ENCODE results near the gene ZNF526.

Gene ZNF526

GRCh38 chr19:42251572-42252358 lies 31.7 kb downstream of the ZNF526 start:
- no peak overlapping the region for H3K23ac ChIP-seq (ENCODE audit: low read length in 2 of 2)
- H4K8ac ChIP-seq (ENCODE audit: low read length) = no peak overlapping the region
- H3K4ac ChIP-seq (ENCODE audit: low read depth in 1 of 2, low read length in 2 of 2) = peak overlapping the region; percentile 17 to 43
- peak overlapping the region; percentile 22 for H2AK5ac ChIP-seq (ENCODE audit: low read length, severe bottlenecking)
- peak overlapping the region; percentile 35 for H3K27ac ChIP-seq (ENCODE audit: low read length, poor library complexity, severe bottlenecking)
- WGBS = 95% methylated on average over 3 of the region's 4 CpGs
- no peaks in the 10 kb centered on the region for H3K27me3 ChIP-seq (ENCODE audit: control insufficient read depth in 1 of 2, insufficient read depth in 1 of 2, low read length in 2 of 2)
- no peak overlapping the region for H2BK120ac ChIP-seq (ENCODE audit: low read depth, low read length)
- peak overlapping the region; percentile 90 for H3K9ac ChIP-seq (ENCODE audit: low read length)
- no peak overlapping the region for H2BK12ac ChIP-seq (ENCODE audit: low read length in 2 of 2)
- H3K4me3 ChIP-seq (ENCODE audit: insufficient read depth in 1 of 2, low read depth in 1 of 2, low read length in 2 of 2) = peak overlapping the region in 1 of 2 experiments; percentile 83
- H2AFZ ChIP-seq (ENCODE audit: low read depth, low read length) = no peak overlapping the region
- no peak overlapping the region for H2BK15ac ChIP-seq (ENCODE audit: low read depth, poor library complexity, severe bottlenecking)
- peak overlapping the region; percentile 28 to 49 for H3K18ac ChIP-seq (ENCODE audit: low read depth in 1 of 2, low read length in 2 of 2)
- DNase-seq = no peak
- H3K4me1 ChIP-seq (ENCODE audit: control insufficient read depth, insufficient read depth, low read depth, low read length) = peaks cover 39% of the 10 kb centered on the region
- no peak overlapping the region for H2BK5ac ChIP-seq (ENCODE audit: low read depth, low read length, poor library complexity, severe bottlenecking)
- no peak overlapping the region for H4K91ac ChIP-seq (ENCODE audit: low read length)
- H3K4me2 ChIP-seq (ENCODE audit: low read length, poor library complexity, severe bottlenecking) = peak overlapping the region; percentile 35
- H3K36me3 ChIP-seq (ENCODE audit: control insufficient read depth in 1 of 2, insufficient read depth in 2 of 2, low read depth in 1 of 2, low read length in 2 of 2) = peaks cover 14 to 44% of the 10 kb centered on the region in 2 experiments
- H3K9me3 ChIP-seq (ENCODE audit: control insufficient read depth, low read length) = no peaks in the 10 kb centered on the region
- H3K14ac ChIP-seq (ENCODE audit: low read length in 2 of 2) = peak overlapping the region in 1 of 2 experiments; percentile 68
- H3K79me1 ChIP-seq (replicated peaks; ENCODE audit: low read length, poor library complexity, severe bottlenecking) = peaks cover 17% of the 10 kb centered on the region

DNA sequence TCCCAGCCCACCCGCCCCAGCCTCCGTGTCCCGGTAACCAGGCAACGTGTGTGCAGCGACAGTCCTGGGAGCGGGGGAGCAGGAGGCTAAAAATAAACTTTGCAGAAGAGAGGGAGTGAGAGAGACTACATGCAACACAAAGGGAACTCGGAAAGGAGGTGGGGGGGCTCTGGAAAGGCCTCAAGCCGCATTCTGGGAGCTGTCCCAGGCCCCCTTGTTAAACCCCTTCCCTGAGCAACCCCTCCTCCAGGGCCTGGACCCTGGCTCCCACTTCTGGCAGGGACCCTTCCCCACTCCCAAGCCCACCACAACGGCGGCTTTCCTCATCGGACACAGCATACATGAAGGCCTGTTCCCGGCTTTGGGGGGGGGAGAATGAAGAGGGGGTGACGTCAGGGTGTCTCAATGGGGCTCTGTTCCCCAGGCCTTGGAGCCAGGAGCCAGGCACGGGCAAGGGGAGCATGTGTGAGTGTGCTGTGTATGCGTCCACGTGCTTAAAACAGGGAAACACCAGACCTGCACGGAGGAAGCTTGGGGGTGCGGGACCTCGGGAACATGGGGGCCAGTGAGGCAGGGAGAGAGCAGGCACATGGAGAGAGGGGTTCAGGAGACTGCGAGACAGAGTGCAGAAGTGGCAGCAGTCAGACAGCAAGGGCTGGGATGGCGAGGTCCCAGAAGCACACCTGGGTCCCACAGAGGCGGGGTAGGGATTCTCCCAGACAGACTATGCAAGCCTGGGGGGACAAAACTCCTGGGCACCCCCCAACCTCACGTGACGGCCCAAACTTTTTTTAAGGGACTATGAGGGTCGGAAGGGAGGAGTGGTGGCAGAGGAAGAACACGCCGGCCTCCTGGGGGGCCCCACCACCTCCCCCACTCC lies 32.5 kb downstream of the ZNF526 start:
- Histone ChIP-seq H3K9ac (ENCODE audit: low read length) (peak overlapping the region; percentile 90), H3K36me3 (ENCODE audit: control insufficient read depth in 1 of 2, insufficient read depth in 2 of 2, low read depth in 1 of 2, low read length in 2 of 2) (peaks cover 14 to 37% of the 10 kb centered on the region in 2 experiments), H3K79me1 (replicated peaks; ENCODE audit: low read length, poor library complexity, severe bottlenecking) (peaks cover 13% of the 10 kb centered on the region), H3K9me3 (ENCODE audit: control insufficient read depth, low read length) (no peaks in the 10 kb centered on the region), H3K27me3 (ENCODE audit: control insufficient read depth in 1 of 2, insufficient read depth in 1 of 2, low read length in 2 of 2) (no peaks in the 10 kb centered on the region), H4K91ac (ENCODE audit: low read length) (peak overlapping the region; percentile 29), H2AFZ (ENCODE audit: low read depth, low read length) (no peak overlapping the region), H3K4me2 (ENCODE audit: low read length, poor library complexity, severe bottlenecking) (peak overlapping the region; percentile 76), H3K4me1 (ENCODE audit: control insufficient read depth, insufficient read depth, low read depth, low read length) (peaks cover 34% of the 10 kb centered on the region), H2BK120ac (ENCODE audit: low read depth, low read length) (no peak overlapping the region), H3K4me3 (ENCODE audit: insufficient read depth in 1 of 2, low read depth in 1 of 2, low read length in 2 of 2) (peak overlapping the region; percentile 83 to 99), H3K14ac (ENCODE audit: low read length in 2 of 2) (peak overlapping the region in 1 of 2 experiments; percentile 82), H3K23ac (ENCODE audit: low read length in 2 of 2) (peak overlapping the region in 1 of 2 experiments; percentile 97), H3K27ac (ENCODE audit: low read length, poor library complexity, severe bottlenecking) (peak overlapping the region; percentile 78), H2BK5ac (ENCODE audit: low read depth, low read length, poor library complexity, severe bottlenecking) (peak overlapping the region; percentile 48), H2BK15ac (ENCODE audit: low read depth, poor library complexity, severe bottlenecking) (peak overlapping the region; percentile 75), H2BK12ac (ENCODE audit: low read length in 2 of 2) (peak overlapping the region; percentile 2 to 12), H3K4ac (ENCODE audit: low read depth in 1 of 2, low read length in 2 of 2) (peak overlapping the region; percentile 31 to 91), H3K18ac (ENCODE audit: low read depth in 1 of 2, low read length in 2 of 2) (peak overlapping the region; percentile 86 to 91), H2AK5ac (ENCODE audit: low read length, severe bottlenecking) (peak overlapping the region; percentile 49), H4K8ac (ENCODE audit: low read length) (no peak overlapping the region)
- WGBS = 8% methylated on average over 17 of the region's 27 CpGs
- DNase-seq = peak; percentile 81

DNA sequence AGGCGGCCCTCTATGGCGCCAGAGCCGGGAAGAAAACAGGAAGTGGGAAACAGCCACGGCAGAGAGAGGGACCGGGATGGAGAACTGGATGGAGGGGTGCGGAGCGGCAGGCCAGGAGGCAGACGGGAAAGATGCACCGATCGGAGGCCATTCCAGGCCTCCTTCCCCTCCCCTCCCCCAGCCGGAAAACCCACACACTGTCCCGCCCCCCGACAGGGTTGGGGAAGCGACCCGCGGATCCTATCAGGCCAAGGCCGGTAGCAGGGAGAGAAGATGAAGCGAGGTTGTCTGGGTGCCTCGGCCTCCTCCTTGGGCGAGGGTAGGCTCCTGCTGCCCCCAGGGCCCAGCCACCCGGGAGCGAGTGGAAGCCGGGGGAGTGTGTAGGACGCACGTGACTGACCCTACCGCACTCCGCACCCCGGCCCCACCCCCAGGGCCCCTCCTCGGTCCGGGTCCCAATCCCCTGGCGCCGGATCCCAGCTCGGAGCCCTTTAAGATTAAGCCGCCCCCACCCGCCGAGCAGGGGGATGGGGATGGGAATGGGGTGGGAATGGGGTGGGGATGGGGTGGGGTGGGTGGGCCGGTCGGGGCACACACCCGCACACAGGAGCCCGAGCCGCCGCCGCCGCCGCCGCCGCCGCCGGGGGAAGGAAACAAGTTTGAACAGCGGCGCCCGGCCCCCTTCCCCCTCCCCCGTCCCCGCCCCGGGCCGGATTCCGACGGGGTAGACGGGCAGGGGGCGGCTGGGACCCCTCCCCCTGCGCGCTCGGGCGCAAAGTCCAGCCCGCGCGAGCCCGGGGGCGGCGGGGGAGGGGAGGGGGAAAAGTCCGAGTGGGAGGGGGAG lies 33.4 kb downstream of the ZNF526 start:
- 0% methylated on average over 5 of the region's 71 CpGs for WGBS
- H2BK5ac ChIP-seq (ENCODE audit: low read depth, low read length, poor library complexity, severe bottlenecking) = peak overlapping the region; percentile 74

More for the DNA sequence above, 33.4 kb downstream of the ZNF526 start:
- Histone ChIP-seq H3K27me3 (ENCODE audit: control insufficient read depth in 1 of 2, insufficient read depth in 1 of 2, low read length in 2 of 2) (no peaks in the 10 kb centered on the region), H3K9me3 (ENCODE audit: control insufficient read depth, low read length) (no peaks in the 10 kb centered on the region), H3K14ac (ENCODE audit: low read length in 2 of 2) (peak overlapping the region in 1 of 2 experiments; percentile 82), H3K9ac (ENCODE audit: low read length) (peak overlapping the region; percentile 97), H3K4ac (ENCODE audit: low read depth in 1 of 2, low read length in 2 of 2) (peak overlapping the region; percentile 30 to 92), H2AFZ (ENCODE audit: low read depth, low read length) (no peak overlapping the region), H4K8ac (ENCODE audit: low read length) (peak overlapping the region; percentile 63), H4K91ac (ENCODE audit: low read length) (peak overlapping the region; percentile 72), H3K36me3 (ENCODE audit: control insufficient read depth in 1 of 2, insufficient read depth in 2 of 2, low read depth in 1 of 2, low read length in 2 of 2) (peaks cover 10 to 30% of the 10 kb centered on the region in 2 experiments), H2BK120ac (ENCODE audit: low read depth, low read length) (peak overlapping the region; percentile 96), H2BK15ac (ENCODE audit: low read depth, poor library complexity, severe bottlenecking) (peak overlapping the region; percentile 76), H2BK12ac (ENCODE audit: low read length in 2 of 2) (no peak overlapping the region), H3K18ac (ENCODE audit: low read depth in 1 of 2, low read length in 2 of 2) (peak overlapping the region; percentile 86 to 91), H3K4me1 (ENCODE audit: control insufficient read depth, insufficient read depth, low read depth, low read length) (peaks cover 31% of the 10 kb centered on the region), H3K79me1 (replicated peaks; ENCODE audit: low read length, poor library complexity, severe bottlenecking) (peaks cover 10% of the 10 kb centered on the region), H3K23ac (ENCODE audit: low read length in 2 of 2) (peak overlapping the region in 1 of 2 experiments; percentile 56), H3K4me3 (ENCODE audit: insufficient read depth in 1 of 2, low read depth in 1 of 2, low read length in 2 of 2) (peak overlapping the region; percentile 83 to 99), H3K27ac (ENCODE audit: low read length, poor library complexity, severe bottlenecking) (peak overlapping the region; percentile 93), H3K4me2 (ENCODE audit: low read length, poor library complexity, severe bottlenecking) (peak overlapping the region; percentile 76), H2AK5ac (ENCODE audit: low read length, severe bottlenecking) (no peak overlapping the region)
- peak; percentile 68 for DNase-seq
